ENCODE results near the gene LMX1B.

DNA sequence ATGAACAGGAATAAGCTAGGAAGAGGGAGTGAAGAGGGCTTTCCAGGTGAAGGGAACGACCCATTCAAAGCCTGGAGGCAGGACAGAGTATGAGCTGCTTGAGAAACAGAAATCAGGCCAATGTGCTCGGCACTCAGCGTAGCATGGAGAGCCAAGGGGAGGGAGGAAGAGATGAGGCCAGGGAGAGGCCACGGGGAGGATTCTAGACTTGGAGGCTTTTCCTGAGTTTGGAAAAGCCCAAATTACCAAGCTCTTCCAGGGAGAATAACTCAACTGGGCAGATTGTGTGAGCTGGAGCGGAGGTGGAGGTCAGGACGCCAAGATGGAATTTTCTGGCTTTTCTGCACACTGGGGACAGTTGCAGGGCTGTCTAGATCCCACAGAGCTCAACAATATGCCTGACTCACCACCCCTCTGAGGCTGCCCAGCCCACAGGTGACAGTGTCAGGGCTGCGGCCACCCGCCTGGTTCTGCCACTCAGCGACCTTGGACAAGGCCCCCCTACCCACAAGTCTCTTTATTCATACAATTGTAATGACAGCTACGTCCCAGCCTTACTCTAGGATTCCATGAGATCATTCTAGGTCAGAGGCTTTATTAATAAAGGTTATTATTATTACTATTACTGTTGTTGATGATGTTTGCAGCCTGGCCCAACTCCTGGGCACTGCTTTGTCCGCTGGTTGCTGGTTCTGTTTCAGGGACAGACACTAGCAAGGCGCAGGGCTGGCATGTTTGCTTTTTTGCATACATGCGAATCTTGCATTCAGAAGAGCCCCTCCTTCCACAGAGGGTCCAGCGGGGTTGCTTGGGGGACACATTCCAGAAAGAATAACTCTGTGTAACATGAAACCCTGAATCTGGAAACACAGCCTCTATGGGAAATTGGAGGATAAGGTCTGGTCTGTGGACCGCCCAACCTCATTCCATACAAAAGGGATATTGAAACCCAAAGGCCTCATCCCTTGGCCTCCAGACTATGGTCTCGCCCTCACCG, 9.4 kb upstream of the LMX1B start:
- TF ChIP-seq, protein P1, sequence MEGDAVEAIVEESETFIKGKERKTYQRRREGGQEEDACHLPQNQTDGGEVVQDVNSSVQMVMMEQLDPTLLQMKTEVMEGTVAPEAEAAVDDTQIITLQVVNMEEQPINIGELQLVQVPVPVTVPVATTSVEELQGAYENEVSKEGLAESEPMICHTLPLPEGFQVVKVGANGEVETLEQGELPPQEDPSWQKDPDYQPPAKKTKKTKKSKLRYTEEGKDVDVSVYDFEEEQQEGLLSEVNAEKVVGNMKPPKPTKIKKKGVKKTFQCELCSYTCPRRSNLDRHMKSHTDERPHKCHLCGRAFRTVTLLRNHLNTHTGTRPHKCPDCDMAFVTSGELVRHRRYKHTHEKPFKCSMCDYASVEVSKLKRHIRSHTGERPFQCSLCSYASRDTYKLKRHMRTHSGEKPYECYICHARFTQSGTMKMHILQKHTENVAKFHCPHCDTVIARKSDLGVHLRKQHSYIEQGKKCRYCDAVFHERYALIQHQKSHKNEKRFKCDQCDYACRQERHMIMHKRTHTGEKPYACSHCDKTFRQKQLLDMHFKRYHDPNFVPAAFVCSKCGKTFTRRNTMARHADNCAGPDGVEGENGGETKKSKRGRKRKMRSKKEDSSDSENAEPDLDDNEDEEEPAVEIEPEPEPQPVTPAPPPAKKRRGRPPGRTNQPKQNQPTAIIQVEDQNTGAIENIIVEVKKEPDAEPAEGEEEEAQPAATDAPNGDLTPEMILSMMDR (IDR thresholded peaks at IDR 0.05) = no peak
- no peak for TF ChIP-seq POLR2AphosphoS5 (IDR thresholded peaks at IDR 0.05; ENCODE audit: low read depth, low read length)
- TF ChIP-seq SIN3A (IDR thresholded peaks at IDR 0.05; ENCODE audit: borderline replicate concordance, insufficient read depth, low read depth, low read length) = no peak
- TF ChIP-seq TCF7L2 (IDR thresholded peaks at IDR 0.05; ENCODE audit: low read depth, low read length) = no peak
- TF ChIP-seq, protein P2, sequence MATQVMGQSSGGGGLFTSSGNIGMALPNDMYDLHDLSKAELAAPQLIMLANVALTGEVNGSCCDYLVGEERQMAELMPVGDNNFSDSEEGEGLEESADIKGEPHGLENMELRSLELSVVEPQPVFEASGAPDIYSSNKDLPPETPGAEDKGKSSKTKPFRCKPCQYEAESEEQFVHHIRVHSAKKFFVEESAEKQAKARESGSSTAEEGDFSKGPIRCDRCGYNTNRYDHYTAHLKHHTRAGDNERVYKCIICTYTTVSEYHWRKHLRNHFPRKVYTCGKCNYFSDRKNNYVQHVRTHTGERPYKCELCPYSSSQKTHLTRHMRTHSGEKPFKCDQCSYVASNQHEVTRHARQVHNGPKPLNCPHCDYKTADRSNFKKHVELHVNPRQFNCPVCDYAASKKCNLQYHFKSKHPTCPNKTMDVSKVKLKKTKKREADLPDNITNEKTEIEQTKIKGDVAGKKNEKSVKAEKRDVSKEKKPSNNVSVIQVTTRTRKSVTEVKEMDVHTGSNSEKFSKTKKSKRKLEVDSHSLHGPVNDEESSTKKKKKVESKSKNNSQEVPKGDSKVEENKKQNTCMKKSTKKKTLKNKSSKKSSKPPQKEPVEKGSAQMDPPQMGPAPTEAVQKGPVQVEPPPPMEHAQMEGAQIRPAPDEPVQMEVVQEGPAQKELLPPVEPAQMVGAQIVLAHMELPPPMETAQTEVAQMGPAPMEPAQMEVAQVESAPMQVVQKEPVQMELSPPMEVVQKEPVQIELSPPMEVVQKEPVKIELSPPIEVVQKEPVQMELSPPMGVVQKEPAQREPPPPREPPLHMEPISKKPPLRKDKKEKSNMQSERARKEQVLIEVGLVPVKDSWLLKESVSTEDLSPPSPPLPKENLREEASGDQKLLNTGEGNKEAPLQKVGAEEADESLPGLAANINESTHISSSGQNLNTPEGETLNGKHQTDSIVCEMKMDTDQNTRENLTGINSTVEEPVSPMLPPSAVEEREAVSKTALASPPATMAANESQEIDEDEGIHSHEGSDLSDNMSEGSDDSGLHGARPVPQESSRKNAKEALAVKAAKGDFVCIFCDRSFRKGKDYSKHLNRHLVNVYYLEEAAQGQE (IDR thresholded peaks at IDR 0.05; ENCODE audit: insufficient read depth in 1 of 2, low read depth in 2 of 2, low read length in 1 of 2) = no peak
